HG03342 (cell line): ENCODE data around the gene CCNL1.
A peak's percentile ranks its signal among the peaks of the same experiment; 100 is the strongest.
"Not testable (repeated sequence)": the region's sequence is repeated elsewhere in the genome, so short reads cannot be mapped to it uniquely, and the experiment has no call there.

Experiments
- ATAC-seq: cut with Tn5 transposase; IDR thresholded peaks from one replicate; pipeline ENCODE4 v1.9.1; 2021; ENCODE audit warnings: mild to moderate bottlenecking, moderate library complexity; ENCODE audit not compliant: unreplicated experiment

The CCNL1 gene

DNA sequence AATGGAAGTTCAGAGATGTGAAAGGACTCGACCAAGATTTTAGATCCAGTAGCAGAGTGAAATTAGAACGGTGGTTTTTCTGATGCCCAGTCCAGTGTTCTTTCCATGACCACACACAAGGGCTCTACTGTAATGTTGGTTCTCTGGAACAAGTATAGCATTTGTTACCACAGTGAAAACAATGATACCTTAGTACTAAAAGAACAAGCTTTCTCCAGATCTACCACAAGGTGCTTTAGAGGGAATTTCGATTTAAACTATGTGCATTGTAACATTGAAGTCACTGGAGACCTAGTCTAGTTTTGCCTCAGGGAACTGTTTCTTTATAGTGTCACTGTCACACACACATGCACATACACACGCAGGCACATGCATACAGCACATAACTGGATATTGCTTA is 12.8 kb upstream of the CCNL1 start:
- no peak for ATAC-seq

DNA sequence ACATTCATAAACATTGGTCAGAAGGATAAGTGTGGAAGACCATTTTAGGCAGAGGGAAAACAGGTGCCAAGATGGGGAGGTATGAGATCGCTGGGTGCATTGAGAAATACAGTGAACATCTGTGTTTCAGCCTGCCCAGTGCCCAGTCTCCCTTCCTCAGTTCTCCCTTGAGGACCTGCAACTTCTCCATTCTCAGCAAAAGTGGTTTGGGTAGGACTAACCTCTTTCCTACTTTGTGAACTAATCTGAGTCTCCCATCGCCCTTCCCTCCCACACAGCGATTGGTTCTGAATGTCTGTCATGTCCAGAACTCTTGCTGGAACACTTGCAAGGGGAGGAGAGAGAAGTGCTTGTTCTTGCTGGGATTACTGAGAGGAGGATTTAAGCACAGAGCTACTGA is 10.9 kb upstream of the CCNL1 start:
- ATAC-seq: no peak

DNA sequence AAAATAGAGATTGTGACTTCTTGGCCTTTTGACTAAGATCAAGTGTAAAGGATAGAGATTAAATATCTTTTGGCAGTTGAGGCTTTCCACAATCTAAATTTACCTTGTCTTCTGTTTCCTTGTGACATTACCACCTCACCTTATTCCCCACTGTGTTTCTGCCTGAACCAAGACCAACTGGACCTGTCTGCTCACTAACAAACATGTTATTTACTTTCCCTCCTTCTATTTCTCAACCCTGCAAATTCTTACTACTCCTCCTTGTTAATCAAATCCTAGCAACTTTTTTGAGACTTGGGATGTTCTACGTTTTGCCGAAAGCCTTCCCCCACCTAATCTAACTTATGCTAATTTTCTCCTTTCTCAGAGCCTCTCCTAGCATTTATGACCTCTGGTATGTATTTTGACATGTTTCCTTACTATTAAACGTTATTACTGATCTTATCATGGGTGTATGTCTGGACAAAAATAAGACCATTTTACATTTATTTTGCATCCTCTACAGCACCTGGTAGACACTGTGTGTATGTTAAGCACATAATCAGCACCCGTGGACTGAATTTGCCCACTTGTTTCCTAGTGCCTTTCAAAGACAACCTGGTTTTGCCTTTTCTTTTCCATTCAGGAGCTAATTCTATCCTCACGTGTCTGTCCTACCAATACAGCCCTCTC is 7.6 kb upstream of the CCNL1 start:
- no peak for ATAC-seq

DNA sequence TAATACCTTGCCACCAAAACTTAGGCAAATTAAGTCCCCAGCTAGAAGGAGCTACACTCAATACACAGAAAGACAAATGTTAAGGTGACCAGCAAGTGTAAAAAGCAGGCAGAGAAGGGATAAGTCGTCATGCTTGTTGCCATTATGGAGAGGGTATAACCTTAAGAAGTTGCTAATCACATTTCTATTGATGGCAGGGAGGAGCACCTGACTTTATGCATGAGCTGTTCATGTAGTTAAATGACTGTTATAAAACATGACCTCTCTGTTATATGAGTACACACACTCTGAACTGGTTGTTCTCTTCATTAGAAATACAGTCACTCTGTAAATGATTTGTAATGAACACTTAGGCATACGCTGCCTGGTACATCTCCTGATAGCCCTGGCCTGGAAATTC is 6.6 kb upstream of the CCNL1 start:
- ATAC-seq: peak; percentile 86

DNA sequence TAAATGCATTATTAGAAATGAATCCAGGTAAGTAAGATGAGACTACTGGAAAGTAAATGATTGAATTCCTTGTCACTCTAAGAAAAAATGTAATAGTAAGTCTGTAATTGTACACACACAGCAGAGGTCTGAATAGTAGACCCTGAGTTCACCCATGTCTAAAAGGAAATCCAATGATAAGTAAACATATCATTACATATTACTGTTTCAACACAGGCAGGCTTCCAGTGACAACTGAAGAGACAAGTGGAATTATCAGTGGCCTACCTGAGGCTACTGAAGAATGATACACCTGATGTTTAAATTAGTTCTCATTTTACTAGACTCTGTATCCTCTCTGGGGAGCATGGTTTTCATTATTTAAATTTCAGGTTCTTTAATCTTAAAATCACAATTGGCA is 6.2 kb upstream of the CCNL1 start:
- no peak for ATAC-seq

DNA sequence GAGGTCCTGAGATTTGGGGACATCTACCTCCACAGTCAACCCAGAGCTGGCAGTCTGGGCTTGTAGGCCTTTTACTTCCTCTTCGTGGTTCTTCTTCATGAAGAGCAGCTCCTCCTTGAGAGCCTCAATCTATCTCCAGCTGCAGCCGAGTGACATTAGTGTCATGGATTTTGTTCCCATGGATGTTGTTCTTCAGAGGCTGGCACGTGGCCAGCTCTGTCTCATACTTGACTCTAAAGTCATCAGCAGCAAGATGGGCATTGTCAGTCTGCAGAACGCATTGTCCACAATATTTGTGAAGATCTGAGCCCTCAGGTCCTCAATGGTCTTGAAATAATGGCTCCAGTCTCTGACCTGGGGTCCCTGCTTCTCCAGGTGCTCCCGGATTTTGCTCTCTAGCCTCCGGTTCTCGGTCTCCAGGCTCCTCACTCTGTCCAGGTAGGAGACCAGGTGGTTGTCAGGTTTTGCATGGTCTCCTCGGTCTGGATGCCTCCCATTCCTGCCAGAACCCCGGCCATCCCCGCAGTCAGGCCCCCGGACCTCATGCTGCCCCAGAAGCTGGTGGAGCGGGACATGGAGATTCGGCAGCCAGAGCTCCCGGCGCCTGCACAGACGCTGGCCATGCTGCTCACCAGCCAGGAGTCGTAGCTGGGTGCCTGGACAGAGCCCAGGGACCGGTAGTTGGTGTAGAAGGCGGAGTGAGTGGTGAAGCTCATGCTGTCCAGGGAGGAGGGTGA is 3.4 kb upstream of the CCNL1 start:
- no peak for ATAC-seq

DNA sequence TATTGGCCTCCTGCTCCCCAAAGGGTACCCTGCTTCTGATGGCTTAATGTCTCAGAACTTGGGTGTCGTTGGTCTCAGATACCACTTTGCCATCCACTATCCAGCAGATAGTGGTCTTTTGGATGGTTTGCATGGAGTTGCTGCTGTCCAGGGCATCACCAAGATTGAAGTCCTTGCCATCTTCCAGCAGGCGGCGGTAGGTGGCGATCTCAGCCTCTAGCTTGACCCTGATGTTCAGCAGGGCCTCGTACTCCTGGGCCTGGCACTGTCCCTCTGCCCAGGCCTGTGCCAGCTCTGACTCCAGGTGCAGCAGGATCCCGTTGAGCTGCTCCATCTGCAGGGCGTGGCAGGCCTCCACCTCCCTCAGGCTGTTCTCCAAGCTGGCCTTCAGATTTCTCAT is 2.7 kb upstream of the CCNL1 start:
- not testable (repeated sequence) for ATAC-seq

DNA sequence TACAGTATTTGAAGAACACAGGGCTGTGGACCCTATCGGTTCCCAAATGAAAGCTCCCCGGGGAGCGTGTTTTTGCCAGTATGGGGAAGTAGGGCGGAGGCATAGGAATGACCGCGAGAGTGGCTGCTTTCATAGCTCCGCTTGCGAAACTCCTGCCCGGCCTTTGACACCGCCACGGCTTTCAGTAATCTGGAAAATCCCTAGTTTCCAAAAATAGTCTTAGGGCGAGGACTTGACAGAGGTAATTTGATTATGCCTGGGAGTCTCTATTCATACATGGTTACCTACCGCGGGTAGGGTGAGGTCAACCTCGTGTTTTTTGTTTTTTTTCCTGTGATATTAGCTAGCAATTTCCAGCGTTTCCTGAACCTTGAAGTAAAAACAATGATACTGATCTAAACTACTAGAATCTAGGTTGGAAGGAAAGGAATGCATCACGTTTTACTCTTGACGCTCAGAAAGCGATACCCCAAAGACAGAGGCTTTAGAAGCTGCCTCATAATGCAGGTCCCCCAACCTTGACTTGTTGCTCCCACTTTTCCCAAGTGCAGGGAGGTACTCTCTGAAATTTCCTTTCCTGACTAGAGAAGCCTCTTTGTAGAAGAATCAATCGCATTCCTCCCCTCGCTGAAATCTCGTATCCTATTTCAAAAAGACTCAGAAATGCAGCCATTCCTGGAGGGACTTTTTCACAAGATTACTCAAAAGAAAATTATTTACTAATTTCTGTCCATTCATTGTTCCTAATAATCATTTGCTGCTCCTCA is 894 bp upstream of the CCNL1 start:
- ATAC-seq: peak; percentile 31

DNA sequence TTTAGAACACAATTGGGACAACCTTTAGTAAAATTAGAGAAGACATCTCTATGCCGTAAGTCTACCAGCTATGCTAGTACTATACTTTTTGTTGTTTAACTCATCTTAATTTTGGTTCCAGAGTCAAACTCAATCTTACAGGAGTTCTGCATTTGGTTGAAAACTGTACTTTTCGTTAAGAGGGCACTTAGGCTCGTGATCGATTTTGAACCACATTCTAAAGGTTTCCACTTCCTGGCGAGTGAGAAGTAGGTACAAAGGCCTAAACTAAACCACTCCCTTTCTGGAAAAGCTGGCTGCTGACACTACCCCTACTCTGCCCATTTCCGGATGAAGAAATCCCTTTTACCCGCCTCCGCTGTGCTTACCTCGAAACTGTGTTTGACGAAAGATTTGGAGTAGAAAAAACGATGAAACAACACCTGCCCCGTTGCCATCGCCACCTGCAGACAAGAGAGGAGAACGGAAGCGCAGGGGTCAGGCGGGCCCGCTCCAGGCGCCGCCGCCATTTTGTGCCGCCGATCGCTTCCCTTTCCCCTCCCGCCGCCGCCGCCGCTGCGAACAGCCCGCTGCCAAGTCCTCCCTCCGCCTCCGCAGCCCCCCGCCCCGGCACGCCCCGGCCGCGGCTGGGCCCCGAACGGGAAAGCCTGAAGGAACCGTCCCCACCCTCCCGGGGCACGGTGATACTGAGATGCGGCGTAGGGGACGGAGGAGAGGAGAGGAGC is 748 bp downstream of the CCNL1 start:
- peak; percentile 43 for ATAC-seq

DNA sequence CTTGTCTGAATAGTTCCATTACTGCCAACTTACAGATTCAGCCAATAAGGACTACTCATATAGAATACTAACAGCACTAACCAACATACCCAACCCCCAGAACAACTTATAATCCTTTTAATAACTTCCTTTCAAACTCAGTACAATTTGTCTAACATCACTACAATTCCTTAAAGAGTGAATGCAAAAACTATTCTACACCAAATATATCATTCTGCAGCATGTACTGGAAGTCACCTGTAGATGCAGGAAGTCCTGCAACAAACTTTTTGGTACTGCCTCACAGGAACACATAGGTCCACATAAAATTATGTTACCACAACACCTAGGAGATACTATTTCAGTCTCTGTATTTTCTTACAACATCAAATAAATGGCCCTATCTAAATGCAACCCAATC is 2.1 kb downstream of the CCNL1 start:
- ATAC-seq: no peak

DNA sequence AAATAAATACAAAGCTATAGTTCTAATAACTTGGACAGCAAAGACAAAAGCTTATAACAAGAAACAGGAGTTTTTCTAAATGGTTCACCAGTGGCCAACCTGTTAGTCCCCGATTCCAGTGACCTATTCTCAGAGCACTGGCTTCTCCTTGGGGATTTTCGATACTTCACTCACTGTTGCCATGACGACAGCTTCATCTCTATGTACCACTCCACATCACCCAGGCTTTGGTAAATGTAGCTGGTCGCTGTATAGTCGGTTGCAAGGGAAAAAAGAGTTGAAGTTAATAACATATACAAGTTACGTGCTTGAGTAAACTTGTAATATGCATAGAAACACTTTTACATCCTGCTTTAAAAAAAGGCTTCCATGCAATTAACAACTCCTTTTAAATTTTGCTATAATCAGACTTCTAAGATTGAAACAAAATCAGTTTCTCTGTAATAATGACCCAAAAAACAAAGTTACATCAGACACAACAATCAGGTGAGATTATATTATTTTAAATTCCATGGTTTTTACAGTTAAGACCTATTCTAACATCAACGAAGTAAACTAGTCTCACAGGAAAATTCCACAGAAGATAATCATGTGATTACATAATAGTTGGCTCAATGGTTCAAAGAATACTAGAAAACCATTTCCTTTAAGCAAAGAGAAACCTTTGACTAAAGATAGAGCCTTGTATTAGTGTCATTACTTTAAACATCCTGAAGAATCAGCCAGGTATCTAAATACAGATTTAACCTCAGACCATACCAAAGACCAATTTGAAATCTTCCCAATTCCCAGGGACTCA is 2.9 kb downstream of the CCNL1 start:
- no peak for ATAC-seq

DNA sequence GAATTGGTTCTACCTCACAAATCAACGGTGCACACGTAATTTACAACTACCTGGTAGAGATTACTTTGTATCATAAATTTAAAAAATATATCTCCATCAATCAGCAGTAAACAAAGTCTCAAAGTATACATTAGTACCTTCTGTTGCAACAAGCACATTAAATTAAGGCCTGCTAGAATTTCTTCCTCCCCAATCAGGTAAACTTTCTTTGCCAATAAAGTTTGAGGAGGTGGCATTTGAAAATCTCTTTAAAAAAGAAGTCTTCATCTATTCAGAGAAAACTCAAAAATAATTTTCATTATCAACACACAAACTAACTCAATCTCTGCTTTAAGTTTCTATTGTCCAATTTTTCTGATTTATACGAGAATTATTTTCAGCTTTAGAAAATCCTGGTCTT is 4.4 kb downstream of the CCNL1 start:
- no peak for ATAC-seq

DNA sequence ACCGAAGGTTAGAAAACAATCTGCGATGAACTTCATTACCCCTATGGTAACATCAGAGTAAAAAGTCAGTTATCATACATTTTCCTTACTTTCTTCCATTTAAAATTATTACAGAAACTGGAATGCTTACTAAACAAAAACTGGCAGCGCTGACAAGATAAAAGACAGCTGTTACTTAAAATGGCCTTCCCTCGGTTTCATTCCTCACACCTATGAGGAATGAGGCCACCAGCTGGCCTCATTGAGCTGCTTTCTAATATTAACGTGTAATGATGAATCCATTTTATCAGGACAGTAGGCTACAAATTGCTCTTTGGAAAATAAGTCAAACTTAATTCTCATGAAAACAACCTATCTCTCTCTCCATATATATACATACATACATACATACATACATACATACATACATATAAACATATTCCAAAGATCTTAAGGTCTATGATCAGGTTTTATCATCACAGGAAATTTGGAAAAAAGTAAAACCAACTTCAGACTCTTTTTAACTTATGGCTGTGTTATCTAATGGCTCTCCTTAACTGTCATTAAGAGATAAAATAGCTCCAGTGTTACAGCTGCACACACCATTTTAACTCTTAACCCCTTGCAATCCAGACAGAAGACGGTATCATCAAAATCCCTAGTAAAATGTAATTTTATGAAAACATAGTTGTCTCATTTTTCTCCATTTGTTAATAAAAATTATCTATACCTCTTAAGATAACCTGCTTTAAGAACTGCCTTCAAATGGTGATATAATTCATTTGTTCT is 5.2 kb downstream of the CCNL1 start:
- no peak for ATAC-seq

DNA sequence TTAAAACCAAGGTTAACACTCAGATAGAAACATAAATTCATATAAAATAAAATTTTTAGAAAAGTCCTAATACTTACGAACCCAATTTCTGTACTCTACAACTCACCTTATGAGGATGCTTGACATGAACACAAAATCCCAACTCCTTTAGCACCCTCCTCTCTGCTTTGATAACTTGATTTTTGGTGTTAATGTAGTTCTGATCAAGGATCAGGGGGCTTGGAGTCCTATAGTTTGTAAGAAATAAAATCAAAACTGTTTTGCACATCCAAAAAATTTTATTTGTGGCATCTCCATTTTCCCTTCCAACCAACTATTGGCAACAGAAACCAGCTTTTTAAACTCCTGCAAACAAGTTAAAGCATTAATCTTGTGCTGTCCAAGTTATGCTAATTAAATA is 7.0 kb downstream of the CCNL1 start:
- no peak for ATAC-seq

DNA sequence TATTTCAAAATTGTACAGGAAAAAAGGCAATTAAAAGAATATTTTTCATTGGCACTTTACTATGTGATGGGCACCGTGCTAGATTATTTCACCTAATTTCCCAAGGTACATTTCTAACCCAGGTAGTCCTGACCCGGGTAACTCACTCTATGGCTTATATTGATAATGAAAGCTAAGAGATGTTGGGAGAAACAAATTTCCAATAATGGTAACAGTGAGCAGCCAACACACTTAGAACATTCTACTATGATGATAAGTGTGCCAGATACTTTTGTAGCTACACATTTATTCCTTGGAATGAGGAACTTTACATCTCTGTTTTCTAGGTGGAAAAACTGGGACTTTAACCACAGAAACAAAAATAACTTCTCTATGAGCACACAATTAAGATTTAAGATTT is 7.5 kb downstream of the CCNL1 start:
- ATAC-seq: no peak

DNA sequence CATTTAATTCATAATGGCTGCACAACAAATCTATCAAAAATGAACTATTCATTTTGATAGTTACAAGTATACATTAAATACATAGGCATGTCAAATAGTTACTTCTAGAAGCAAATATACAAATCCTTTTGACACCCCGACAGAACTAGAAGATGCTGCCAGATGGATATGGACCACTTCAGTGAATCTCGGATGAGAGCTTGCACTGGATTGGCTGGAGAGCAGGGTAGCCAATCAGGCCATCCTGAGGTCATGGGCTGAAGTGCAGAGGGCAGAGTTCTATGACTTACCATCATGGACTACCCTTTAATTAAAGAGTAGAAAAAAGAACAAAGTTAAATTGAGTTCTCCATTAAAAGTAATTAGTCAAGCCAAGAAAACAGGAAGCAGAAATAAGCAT is 8.3 kb downstream of the CCNL1 start:
- ATAC-seq: no peak

DNA sequence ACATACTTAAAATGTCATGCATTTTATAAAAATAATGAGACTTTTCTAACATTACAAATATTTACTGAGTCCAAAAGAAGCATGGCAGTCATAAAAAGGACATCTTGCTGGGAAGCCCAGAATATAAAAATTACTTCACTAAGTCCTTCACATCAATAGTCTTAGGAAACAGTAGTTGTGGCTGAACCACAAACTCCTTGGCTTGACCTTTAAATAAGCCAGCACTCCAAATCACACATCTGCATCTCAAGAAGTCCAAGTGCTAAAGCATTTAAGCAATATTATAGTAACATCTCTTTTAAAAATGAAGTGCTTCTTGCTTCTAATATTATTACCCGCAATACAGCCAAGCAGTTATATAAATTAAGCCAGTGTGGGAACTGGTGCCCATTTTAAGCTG is 8.8 kb downstream of the CCNL1 start:
- ATAC-seq: no peak

DNA sequence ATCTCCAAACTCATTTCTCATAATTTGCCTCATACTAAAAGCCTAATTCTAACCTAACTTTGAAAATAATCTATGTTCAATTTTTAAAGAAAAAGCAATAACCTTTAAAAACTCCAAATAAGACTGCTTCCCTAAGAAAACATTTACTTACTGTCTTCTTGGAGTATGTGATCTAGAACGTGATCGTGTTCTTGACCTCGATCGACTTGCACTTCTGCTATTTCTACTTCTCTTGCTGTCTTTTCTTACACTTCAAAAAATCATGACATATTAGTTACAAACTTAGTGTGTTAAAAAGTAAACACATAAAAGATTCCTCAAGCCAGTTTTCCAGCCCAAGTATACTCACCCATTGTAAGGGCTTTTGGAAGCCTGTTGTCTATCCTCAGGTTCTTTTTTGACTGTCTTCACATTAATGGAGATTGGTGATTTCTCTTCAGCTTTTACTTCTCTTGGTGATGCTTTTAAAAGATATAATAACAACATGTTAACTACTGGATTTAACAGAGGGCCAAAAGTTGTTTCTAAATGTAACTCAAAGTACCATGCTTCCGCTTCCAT is 10.7 kb downstream of the CCNL1 start:
- no peak for ATAC-seq

DNA sequence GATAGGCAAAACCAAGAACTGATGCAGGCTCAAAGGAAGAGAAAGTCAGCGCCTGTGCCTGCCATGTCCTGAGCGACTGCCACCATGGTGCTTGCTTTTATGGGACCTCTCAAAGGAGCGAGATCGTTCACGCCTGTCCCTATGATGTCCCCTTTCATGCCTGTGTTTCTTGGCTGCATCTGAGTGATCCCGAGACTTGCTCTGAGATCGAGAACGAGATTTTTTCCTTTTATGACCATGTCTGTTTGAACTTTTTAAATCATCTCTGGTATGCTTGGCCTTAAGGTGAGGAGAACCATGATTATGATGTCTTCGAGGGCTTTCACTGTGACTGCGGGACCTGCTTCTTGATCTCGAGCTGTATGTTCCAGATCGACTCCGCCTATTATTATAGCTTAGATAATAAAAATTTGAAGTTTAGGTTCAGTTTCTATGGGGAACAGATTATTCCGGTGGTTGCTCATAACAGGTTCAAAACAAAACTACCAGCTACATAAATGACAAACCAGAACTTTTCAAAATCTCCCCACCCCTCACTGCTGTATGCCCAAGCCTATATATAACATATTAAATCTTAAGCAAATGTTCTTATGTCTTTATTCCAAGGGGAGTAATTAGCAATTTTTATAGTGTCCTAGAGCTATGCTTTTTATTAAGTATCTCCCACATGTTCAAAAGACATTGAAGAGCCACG is 11.6 kb downstream of the CCNL1 start:
- ATAC-seq: no peak
